ENCODE results near the gene UGT1A8. TPM values are rescaled to one million over a fixed set of nuclear protein-coding genes. Genes with fewer than 3 reads are reported as not detected.

The UGT1A8 gene
- total RNA-seq, 1 donor from 2014 or later = not detected

DNA sequence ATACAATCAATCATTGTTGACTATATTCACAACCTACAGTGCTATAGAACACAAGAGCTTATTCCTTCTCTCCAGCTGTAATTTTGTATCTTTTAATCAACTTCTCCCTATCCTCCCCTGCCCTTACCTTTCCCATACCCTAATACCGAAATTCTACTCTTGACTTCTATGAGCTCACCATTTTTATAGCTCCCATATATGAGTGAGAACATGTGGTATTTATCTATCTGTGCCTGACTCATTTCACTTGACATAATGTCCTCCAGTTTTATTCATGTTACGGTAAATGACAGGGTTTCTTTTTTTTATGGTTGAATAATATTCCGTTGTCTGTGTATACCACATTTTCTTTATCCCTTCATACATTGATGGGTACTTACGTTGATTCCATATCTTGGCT, 163.3 kb downstream of the UGT1A8 start:
- Histone ChIP-seq H3K36me3 (no peaks in the 10 kb centered on the region), H3K4me1 (no peaks in the 10 kb centered on the region), H3K9me3 (no peaks in the 10 kb centered on the region), H3K27ac (no peak overlapping the region), H3K4me3 (no peak overlapping the region), H3K27me3 (no peaks in the 10 kb centered on the region)
- TF ChIP-seq, protein P1, sequence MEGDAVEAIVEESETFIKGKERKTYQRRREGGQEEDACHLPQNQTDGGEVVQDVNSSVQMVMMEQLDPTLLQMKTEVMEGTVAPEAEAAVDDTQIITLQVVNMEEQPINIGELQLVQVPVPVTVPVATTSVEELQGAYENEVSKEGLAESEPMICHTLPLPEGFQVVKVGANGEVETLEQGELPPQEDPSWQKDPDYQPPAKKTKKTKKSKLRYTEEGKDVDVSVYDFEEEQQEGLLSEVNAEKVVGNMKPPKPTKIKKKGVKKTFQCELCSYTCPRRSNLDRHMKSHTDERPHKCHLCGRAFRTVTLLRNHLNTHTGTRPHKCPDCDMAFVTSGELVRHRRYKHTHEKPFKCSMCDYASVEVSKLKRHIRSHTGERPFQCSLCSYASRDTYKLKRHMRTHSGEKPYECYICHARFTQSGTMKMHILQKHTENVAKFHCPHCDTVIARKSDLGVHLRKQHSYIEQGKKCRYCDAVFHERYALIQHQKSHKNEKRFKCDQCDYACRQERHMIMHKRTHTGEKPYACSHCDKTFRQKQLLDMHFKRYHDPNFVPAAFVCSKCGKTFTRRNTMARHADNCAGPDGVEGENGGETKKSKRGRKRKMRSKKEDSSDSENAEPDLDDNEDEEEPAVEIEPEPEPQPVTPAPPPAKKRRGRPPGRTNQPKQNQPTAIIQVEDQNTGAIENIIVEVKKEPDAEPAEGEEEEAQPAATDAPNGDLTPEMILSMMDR (IDR thresholded peaks at IDR 0.05) = no peak
- intact Hi-C loops (cut with DNase I) = no loop called here
- no peak for DNase-seq (ENCODE audit: low spot score in 2 of 2)

DNA sequence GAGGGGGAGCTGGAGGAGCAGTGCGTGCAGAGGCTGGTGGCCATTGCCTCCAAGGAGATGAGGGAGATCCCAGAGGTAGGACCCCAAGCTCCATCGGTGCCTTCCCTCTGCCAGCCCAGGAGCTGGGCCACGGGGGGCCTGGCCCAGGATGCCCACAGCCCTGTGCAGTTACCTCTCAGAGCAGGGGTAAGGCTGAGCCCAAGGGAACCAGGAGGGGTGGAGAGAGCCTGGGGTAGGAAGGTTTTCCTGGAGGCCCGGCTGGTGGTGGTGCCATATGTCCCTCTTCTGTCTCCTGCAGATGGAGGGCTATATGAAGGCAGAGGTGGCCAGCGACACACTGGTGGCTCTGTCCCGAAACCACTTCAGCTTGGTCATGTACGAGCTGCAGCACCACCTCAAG, 172.1 kb downstream of the UGT1A8 start:
- Histone ChIP-seq H3K27ac (no peak overlapping the region), H3K36me3 (no peaks in the 10 kb centered on the region), H3K4me3 (no peak overlapping the region), H3K27me3 (no peaks in the 10 kb centered on the region), H3K4me1 (no peaks in the 10 kb centered on the region), H3K9me3 (no peaks in the 10 kb centered on the region)
- DNase-seq (ENCODE audit: low spot score in 2 of 2) = no peak
- intact Hi-C loops (cut with DNase I) = no loop called here
- TF ChIP-seq, protein P1 (IDR thresholded peaks at IDR 0.05) = no peak

DNA sequence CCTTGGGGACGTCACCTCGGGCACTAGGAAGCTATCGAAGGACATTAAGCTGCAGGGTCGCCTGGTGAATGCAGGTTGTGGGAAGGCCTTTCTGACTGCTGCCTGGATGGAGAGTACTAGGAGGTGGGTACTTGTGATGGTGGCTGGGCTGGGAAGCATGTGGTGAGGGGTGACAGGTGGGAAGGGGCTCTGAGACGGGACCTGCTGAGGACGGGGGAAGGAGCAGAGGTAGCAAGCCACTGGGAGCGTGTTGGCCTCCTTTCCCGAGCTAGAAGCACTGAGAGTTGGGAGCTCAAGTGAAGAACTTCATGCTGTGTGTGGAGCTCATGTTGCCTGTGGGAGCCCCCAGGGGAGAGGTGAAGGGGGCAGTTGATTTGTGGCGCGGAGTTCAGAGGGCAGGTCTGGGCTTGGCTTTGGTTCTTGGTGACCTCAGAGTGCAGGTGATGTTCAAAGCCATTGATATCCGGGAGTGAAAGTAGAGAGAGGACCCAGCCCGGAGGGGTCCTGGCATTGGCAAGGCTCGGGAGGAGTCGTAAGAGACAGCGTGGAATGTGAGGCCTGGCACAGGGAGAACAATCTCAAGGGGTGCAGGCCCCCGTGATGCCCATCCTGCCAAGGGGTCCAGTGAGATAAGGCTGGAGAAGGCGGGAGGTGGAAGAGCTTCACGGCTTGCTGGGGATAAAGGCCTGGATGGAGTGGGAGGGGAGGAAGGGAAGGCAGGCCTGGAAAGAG, 173.9 kb downstream of the UGT1A8 start:
- TF ChIP-seq, protein P1 (IDR thresholded peaks at IDR 0.05) = no peak
- Histone ChIP-seq H3K4me3 (no peak overlapping the region), H3K27me3 (no peaks in the 10 kb centered on the region), H3K9me3 (no peaks in the 10 kb centered on the region), H3K27ac (no peak overlapping the region), H3K4me1 (no peaks in the 10 kb centered on the region), H3K36me3 (no peaks in the 10 kb centered on the region)
- DNase-seq (ENCODE audit: low spot score in 2 of 2) = no peak
- intact Hi-C loops (cut with DNase I) = no loop called here

DNA sequence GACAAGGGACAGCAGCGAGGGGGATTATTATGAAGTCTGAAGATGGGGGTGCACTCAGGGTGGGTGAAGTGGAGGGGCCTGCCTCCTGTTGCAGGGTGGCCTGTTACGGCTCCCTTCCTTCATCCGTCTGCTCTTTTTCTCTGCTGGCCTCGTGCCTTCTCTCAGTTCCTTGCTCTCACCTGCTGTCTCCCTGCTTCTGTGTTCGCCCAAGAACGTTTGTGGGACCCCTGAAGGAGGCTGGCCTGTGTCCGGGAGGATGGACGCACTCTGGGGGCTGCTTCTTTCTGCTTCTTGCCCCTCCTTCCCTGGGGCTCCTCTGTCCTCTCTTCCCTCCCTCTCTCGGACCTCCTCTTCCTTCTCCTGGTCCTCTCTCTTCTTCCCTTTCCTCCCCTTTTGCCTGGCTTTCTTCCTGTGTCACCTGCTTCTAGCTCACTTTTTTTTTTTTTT, 174.5 kb downstream of the UGT1A8 start:
- no peak overlapping the region for H3K27ac ChIP-seq
- TF ChIP-seq, protein P1 (IDR thresholded peaks at IDR 0.05) = no peak
- H3K27me3 ChIP-seq = no peaks in the 10 kb centered on the region
- no peaks in the 10 kb centered on the region for H3K4me1 ChIP-seq
- H3K9me3 ChIP-seq = no peaks in the 10 kb centered on the region
- no peaks in the 10 kb centered on the region for H3K36me3 ChIP-seq
- DNase-seq (ENCODE audit: low spot score in 2 of 2) = no peak
- intact Hi-C loops (cut with DNase I) = no loop called here
- H3K4me3 ChIP-seq = no peak overlapping the region

DNA sequence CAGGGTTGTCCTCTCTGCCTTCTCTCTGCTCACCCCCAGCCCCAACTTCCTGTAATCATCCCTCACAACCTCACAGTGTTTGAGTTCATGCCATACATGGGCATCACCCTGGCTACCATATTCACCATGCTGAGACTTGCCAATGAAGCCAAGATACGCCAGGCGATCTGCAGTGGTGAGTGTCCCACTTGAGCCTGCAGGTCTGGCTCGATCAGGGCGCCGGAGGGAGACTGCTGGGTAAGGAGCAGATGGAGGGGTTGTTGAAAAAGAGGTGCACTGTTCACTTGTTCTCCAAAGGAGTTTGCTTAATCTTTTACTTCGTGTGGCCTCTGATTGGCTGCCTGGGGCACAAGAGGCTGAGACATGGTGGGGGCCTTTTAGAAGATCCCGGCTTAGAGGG, 175.3 kb downstream of the UGT1A8 start:
- H3K4me3 ChIP-seq = no peak overlapping the region
- intact Hi-C loops (cut with DNase I) = no loop called here
- H3K27me3 ChIP-seq = no peaks in the 10 kb centered on the region
- no peak for DNase-seq (ENCODE audit: low spot score in 2 of 2)
- no peaks in the 10 kb centered on the region for H3K9me3 ChIP-seq
- H3K4me1 ChIP-seq = no peaks in the 10 kb centered on the region
- no peaks in the 10 kb centered on the region for H3K36me3 ChIP-seq
- TF ChIP-seq, protein P1 (IDR thresholded peaks at IDR 0.05) = no peak
- H3K27ac ChIP-seq = no peak overlapping the region
